ENCODE results near the gene PITX1.
"Not testable (repeated sequence)": the region's sequence is repeated elsewhere in the genome, so short reads cannot be mapped to it uniquely, and the experiment has no call there.

Gene PITX1

DNA sequence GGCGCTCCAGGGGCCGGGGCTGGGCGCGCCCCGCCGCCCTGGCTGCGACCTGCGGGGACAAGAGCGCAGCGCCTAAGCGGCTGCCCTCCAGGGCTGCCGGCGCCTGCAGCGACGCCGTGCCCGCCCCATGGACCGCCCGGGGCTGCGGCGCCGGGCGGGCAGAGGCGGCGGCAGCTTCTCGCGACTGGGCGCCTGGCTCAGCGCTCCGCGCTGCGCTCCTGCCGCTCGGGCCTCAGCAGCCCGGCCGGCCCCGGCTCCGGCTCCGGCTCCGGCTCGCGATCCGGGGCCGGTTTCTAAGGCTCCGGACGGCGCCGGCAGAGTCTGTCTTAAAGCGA lies at the start of gene PITX1:
Gene PITX1, minus strand, starts transcription at position 328 of the 335 bp plus-strand sequence. CDS start 347 bp downstream, outside the sequence.
- DNase-seq (ENCODE audit: low read depth in 2 of 3, low spot score in 1 of 3): no peak

GRCh38 chr5:135083334-135083733 lies 49.3 kb upstream of the PITX1 start:
- not testable (repeated sequence) for DNase-seq (ENCODE audit: low read depth in 2 of 3, low spot score in 1 of 3)

GRCh38 chr5:135081240-135081639 lies 47.2 kb upstream of the PITX1 start:
- DNase-seq (ENCODE audit: low read depth in 2 of 3, low spot score in 1 of 3): no peak

DNA sequence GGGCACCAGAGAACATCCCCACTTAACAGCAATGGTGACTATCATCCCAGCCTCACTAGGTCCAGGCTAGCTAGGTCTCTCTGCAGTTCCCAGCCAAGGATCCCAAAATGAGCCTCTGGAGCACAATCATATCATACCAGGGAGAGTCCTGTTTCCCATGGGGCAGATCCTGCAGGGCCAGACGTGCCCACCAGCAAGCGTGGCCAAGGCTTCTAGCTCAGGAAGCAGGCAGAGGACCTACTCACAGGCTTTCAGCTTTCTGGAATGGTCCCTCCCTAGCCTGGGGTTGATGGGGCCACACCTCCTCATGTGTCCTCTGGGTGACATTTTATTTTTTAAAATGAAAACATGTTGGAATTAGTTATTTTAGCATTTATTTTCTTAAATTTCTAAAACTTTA lies 45.7 kb upstream of the PITX1 start:
- DNase-seq (ENCODE audit: low read depth in 2 of 3, low spot score in 1 of 3): no peak

DNA sequence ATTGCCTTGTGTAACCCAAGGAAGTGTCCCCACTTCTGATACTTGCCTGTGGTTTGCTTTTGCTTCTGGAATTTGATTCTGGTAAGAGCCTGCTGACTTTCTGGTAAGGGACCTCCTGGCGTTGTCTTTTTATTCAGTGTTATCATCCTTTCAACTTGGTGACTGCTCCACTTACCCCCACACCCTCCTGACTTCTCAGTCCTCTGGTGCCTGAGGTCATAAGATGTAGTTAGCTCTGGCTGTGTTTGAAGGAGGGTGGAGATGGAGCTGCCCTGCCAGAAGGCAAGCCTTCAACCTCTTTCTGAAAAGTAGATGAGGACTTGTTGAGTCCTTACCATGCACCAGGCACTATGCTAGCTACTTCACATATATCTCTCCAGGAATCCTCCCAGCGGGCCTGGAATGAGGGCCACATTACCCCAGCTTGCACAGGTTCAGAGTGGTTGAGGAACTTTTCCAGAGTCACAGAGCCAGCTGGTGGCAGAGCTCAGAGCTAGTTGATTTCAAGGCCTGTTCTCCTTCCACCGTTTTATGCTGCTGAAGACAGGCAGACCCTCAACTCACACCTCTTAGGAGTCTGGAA lies 45.2 kb upstream of the PITX1 start:
- no peak for DNase-seq (ENCODE audit: low read depth in 2 of 3, low spot score in 1 of 3)

DNA sequence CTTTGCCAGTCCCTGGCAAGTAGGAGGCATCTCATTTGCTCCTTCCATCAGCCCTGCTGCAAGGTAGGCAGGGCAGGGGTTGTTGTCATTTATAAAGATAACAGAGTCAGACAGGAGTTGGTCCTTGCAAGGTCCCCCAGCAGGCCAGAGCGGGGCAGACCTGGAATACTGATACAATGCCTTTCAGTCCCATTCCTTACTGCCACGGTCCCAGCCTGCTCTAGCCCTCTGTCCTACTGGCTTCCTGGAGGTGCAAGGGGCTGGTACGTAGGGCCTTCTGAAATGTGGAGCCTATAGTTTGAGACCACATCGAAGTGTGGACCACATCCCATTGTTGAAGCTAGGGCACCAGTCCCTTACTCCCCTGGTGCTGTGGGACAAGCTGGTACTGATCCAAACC lies 42.8 kb upstream of the PITX1 start:
- no peak for DNase-seq (ENCODE audit: low read depth in 2 of 3, low spot score in 1 of 3)

GRCh38 chr5:135076051-135076491 lies 42.0 kb upstream of the PITX1 start:
- DNase-seq (ENCODE audit: low read depth in 2 of 3, low spot score in 1 of 3): no peak

DNA sequence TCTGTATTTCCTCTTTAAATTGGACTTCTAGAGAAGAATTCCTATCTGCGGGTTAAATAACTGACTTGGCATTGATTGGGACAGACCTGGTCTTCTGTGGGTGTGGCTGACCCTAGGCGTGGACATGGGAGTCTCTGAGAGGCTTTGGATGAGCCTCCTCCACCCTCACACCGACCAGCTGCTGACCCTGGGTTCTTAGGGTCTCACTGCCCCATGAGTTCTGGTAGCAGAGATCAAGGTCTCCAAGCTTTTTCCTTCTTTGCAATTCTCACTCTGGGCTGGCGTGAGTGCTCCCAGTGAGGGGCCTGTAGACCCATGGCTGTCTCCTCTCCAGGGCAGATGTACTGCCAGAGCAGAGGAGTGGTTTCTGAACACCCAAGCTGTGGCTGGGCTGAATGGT lies 41.6 kb upstream of the PITX1 start:
- DNase-seq (ENCODE audit: low read depth in 2 of 3, low spot score in 1 of 3): no peak

- no peak for DNase-seq (ENCODE audit: low read depth in 2 of 3, low spot score in 1 of 3)
Observed at GRCh38 chr5:135073761-135074345, 39.8 kb upstream of the PITX1 start.

DNA sequence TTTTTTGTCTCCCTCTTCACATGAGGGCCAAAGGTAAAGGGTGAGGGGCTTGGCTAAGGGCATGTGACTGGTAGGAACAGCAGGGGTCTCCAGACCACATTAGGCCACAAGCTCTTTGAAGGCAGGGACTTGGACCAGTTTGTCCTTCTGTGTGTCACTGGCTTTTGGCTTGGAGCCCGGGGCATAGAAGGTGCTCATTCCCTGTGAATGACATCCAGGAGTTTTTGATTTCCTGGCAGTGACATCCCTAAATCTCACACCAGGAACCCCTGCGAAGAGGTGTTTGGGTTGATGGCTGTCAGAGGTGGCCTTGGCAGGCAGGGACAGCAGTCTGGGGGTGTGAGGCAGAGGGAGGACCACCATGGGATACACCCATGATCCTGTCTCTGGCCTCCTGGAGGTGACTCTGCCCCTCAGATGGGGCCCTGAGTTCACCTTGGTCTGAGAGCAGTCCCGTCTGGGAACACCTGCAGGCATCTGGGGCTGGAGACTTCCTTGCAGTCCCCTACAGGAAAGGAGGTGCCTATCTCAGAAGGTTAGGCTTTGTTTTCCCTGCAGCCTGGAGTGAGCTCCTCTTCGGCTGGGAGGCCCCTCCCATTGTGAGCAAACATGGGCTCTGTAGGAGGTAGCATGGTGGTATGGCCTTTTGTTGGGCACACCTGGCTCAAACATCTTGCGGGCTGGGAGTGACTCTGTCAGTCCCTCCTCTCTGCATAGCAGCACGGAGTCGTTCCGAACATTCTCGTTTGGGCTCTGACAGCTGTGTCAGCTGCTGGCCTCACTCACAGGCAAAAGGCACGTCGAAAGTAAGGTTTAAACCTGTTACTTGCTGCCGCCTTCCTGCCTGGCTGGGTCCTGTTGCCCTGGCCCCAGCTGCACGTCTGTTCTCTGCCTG lies 38.6 kb upstream of the PITX1 start:
- DNase-seq (ENCODE audit: low read depth in 2 of 3, low spot score in 1 of 3): no peak

DNA sequence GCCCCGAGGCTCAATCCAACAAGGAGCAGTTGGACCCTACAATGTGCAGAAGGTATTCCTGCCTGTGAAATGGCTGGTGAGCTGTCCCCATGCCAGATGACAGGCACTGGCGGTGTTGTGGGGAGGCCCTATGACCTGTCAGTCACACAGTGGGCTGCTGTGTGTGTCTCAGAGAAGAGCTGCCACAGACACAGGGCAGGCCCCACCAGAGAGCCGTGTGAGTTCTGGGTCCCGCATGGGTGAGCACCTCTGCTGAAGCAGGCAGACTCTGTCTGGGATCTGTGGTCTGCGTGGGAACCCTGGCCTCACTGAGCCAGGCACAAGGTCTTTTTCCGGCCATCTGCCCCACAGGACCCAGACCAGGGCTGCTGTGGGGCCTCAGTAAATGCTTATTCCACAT lies 37.3 kb upstream of the PITX1 start:
- DNase-seq (ENCODE audit: low read depth in 2 of 3, low spot score in 1 of 3): no peak

- no peak for DNase-seq (ENCODE audit: low read depth in 2 of 3, low spot score in 1 of 3)
Observed at GRCh38 chr5:135069895-135070657, 36.0 kb upstream of the PITX1 start.

GRCh38 chr5:135069016-135069770 lies 35.2 kb upstream of the PITX1 start:
- no peak for DNase-seq (ENCODE audit: low read depth in 2 of 3, low spot score in 1 of 3)

DNA sequence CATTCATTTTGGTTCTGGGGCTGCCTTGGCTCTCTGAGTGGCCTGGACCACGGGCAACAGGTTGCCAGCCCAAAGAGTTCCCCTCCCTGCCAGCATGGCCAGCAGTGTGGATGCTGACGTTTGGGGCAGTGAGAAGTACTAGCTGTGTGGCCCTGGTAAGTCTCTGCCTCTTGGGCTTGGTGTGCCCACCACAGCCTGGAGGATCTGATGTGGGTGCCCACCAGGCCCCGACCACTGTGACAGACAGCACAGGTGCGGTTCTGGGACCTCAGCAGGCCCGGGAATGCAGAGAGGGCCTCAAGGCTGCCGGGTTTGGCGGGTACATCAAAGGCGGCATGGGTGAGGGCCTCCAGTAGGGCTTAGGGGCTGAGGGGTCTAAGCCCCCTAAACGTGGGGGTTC lies 33.6 kb upstream of the PITX1 start:
- DNase-seq (ENCODE audit: low read depth in 2 of 3, low spot score in 1 of 3): no peak

GRCh38 chr5:135066781-135067180 lies 32.8 kb upstream of the PITX1 start:
- no peak for DNase-seq (ENCODE audit: low read depth in 2 of 3, low spot score in 1 of 3)

DNA sequence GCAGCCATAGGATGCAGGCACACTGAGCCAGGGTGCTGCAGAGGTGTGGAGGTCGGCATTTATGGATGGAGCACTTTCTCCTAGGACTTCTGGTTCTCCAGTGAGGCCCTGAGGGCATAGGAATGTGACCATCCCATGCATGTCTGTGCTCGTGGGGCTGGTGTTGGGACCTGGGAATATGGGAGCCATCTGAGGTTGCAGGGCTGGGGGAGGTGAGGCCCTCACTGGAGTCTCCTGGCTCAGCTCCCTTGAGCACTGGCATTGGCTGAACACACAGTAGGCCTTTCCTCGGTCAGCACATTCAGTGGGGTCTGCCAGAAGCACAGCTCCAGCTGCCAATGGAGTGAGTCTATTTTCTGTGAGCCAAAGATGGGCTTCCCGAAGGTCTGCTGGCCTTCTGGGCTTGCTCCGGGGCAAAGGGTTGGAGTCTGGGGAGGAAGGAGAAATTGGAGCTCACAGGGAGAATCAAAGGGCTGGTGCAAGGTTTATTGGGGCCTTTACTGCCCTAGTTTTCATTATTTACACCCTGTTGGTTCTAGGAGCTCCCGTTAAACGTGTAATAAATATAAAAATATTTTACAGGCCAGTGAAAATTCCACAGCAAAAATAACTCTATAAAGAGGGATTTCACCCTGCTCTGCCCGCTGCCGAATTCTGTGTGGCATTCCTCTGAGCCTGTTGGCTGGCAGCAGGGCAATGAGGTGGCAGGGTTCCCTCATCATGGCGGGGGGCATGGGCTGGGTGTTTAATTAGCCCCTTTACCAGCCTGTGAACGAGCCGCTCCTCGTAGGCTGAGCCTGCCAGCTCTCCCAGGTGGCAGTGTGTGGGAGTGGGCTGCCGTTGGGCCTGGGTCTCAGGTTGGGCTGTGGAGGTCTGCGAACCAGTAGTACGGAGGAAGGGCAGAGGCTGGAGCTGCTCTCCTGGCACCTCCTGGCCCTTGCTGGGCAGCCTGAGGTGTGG lies 31.6 kb upstream of the PITX1 start:
- no peak for DNase-seq (ENCODE audit: low read depth in 2 of 3, low spot score in 1 of 3)

GRCh38 chr5:135064235-135064570 lies 30.2 kb upstream of the PITX1 start:
- DNase-seq (ENCODE audit: low read depth in 2 of 3, low spot score in 1 of 3): no peak

DNA sequence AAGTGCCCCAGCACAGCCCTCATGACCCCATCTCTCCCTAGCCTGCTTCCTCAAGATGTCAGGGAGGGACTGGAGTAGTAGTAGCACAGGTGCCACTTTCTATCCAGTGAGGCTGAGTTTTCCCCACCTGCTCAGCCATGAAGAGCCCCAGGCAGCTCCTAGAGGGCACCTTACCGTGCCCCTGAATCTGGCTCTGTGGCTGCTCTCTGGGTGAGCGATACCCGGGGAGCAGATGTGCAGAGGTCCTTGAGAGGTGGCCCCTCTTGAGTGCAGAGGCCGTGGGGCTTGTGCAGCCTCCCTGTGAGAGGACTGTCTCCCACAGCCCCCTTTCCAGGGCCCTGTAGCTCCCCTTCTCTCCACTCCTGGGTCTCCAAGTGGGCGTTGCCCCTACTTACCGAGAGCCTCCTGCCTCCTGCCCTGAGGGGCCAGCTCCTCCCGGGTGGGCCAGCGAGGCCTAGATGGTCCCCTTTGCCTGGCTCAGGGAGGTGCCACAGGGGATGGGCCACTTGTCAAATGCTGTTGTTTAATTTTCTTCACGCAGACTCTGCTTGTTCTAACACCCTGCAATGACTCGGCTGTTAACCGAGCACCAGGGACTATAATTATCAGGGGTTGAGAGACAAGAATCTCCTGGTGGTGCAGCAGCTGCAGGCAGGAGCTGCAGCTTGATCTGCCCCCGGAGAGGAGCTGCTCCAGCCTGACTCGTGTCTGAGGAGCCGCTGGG lies 29.6 kb upstream of the PITX1 start:
- DNase-seq (ENCODE audit: low read depth in 2 of 3, low spot score in 1 of 3): no peak

- no peak for DNase-seq (ENCODE audit: low read depth in 2 of 3, low spot score in 1 of 3)
Observed at GRCh38 chr5:135063056-135063445, 29.0 kb upstream of the PITX1 start.

Data from stimulated activated CD4-positive, alpha-beta T cell treated with anti-CD3 and anti-CD28 coated beads, Interleukin-12 subunit alpha, Interleukin-12 subunit beta, amount 100 ng/mL, for 48 hours (primary cell).